ENCODE results near the gene PAPOLG. TPM values are rescaled to one million over a fixed set of nuclear protein-coding genes. Genes with fewer than 3 reads are reported as not detected.

Gene PAPOLG
- total and polyA plus RNA-seq, 2 of the 13 experiments (the other 11 are each of a cell fraction or from before 2014, with no cell fraction given) = 10.1 to 10.4 TPM

DNA sequence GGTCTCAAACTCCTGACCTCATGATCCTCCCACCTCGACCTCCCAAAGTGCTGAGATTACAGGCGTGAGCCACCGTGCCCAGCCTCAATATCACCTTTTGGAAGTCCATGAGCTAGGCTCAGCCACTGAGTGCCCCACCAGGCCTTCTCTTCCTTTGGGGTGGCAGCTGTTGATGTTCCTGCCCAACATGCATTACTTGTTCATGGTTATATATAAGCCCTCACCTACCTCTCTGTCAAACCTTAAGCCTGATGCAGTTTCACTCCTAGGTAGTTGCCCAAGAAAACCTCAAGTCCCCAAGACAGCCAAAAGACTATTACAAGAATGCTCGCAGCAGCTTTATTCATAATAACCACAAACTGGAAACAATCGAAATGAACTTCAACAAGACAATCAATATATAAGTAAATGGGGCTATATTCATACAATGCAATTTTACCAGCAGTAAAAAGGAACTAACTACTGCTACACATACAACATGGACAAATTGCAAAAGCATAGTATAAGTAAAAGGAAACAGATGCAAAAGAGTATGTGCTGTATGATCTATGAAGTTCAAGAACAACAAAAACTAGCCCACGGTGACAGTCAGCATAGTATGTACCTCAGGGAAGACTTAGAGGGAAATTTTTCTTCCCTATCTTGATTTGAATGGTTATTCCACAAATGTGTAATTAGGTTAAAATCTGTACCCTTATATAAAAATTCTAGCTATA is 65.7 kb downstream of the PAPOLG start:
- TF ChIP-seq ZBTB8A (CRISPR knock-in tag; IDR thresholded peaks at IDR 0.05; ENCODE audit: borderline replicate concordance, low read depth) = no peak
- TF ChIP-seq, protein P1, sequence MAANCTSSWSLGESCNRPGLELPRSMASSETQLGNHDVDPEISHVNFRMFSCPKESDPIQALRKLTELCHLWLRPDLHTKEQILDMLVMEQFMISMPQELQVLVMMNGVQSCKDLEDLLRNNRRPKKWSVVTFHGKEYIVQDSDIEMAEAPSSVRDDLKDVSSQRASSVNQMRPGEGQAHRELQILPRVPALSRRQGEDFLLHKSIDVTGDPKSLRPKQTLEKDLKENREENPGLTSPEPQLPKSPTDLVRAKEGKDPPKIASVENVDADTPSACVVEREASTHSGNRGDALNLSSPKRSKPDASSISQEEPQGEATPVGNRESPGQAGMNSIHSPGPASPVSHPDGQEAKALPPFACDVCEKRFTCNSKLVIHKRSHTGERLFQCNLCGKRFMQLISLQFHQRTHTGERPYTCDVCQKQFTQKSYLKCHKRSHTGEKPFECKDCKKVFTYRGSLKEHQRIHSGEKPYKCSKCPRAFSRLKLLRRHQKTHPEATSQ (CRISPR knock-in tag; IDR thresholded peaks at IDR 0.05; ENCODE audit: borderline replicate concordance) = no peak
- TF ChIP-seq, protein P2, sequence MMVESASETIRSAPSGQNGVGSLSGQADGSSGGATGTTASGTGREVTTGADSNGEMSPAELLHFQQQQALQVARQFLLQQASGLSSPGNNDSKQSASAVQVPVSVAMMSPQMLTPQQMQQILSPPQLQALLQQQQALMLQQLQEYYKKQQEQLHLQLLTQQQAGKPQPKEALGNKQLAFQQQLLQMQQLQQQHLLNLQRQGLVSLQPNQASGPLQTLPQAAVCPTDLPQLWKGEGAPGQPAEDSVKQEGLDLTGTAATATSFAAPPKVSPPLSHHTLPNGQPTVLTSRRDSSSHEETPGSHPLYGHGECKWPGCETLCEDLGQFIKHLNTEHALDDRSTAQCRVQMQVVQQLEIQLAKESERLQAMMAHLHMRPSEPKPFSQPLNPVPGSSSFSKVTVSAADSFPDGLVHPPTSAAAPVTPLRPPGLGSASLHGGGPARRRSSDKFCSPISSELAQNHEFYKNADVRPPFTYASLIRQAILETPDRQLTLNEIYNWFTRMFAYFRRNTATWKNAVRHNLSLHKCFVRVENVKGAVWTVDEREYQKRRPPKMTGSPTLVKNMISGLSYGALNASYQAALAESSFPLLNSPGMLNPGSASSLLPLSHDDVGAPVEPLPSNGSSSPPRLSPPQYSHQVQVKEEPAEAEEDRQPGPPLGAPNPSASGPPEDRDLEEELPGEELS (CRISPR knock-in tag; IDR thresholded peaks at IDR 0.05) = no peak
- no peak for TF ChIP-seq ZNF761 (CRISPR knock-in tag; conservative IDR thresholded peaks at IDR 0.05)
- no peak for TF ChIP-seq ZBTB7A (CRISPR knock-in tag; IDR thresholded peaks at IDR 0.05)
- TF ChIP-seq ZNF562 (CRISPR knock-in tag; IDR thresholded peaks at IDR 0.05; ENCODE audit: borderline replicate concordance) = no peak
- no peak for TF ChIP-seq CAMTA2 (CRISPR knock-in tag; IDR thresholded peaks at IDR 0.05; ENCODE audit: borderline replicate concordance)
- no peak for TF ChIP-seq SIN3A (IDR thresholded peaks at IDR 0.05; ENCODE audit: borderline replicate concordance, low read depth, low read length)
- TF ChIP-seq, protein P3, sequence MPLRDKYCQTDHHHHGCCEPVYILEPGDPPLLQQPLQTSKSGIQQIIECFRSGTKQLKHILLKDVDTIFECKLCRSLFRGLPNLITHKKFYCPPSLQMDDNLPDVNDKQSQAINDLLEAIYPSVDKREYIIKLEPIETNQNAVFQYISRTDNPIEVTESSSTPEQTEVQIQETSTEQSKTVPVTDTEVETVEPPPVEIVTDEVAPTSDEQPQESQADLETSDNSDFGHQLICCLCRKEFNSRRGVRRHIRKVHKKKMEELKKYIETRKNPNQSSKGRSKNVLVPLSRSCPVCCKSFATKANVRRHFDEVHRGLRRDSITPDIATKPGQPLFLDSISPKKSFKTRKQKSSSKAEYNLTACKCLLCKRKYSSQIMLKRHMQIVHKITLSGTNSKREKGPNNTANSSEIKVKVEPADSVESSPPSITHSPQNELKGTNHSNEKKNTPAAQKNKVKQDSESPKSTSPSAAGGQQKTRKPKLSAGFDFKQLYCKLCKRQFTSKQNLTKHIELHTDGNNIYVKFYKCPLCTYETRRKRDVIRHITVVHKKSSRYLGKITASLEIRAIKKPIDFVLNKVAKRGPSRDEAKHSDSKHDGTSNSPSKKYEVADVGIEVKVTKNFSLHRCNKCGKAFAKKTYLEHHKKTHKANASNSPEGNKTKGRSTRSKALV (CRISPR knock-in tag; IDR thresholded peaks at IDR 0.05) = no peak
- no TSS peak for BruUV-seq (replicated peaks)
- H3K4me2 ChIP-seq (ENCODE audit: low read depth, low read length) = no peak overlapping the region
- H3K27ac ChIP-seq (ENCODE audit: extremely low read length, insufficient read depth, low read length) = no peak overlapping the region
- intact Hi-C loops (cut with micrococcal nuclease; ENCODE audit: unreplicated experiment) (no loop called here), in situ Hi-C loops (cut with HindIII; ENCODE audit: extremely low pct_ligation_motif_present, low pct_unique_long_range_greater_than_20kb) (no loop called here)
- H3K9ac ChIP-seq (ENCODE audit: insufficient read depth, low read depth, low read length) = no peak overlapping the region
- FAIRE-seq (no peak), ATAC-seq (no peak), DNase-seq (ENCODE audit: low spot score) (no peak)
- ChIA-PET CTCF (ENCODE audit: low intra/inter-chr PET ratio, low total read pairs) (no interaction called here), POLR2A (no interaction called here)
- peaks cover 0 to 30% of the 10 kb centered on the region in 2 experiments; a peak in 3 of 5 replicates for H3K27me3 ChIP-seq (ENCODE audit: control insufficient read depth in 1 of 2, insufficient read depth in 2 of 2, low read length in 2 of 2)
- no peaks in the 10 kb centered on the region for H4K20me1 ChIP-seq (ENCODE audit: insufficient read depth, low read length)
- 35% methylated on average over 6 of the region's 6 CpGs for WGBS (ENCODE audit: low lambda C conversion rate)
- H3K9me3 ChIP-seq (ENCODE audit: low read length) = no peaks in the 10 kb centered on the region
- H3K36me3 ChIP-seq (replicated peaks in 1 of 2; ENCODE audit: control insufficient read depth in 1 of 2, insufficient read depth in 2 of 2, low read length in 2 of 2) = no peaks in the 10 kb centered on the region
- H2AFZ ChIP-seq (ENCODE audit: low read length) = no peak overlapping the region
- H3K79me2 ChIP-seq (ENCODE audit: insufficient read depth, low read length) = no peaks in the 10 kb centered on the region
- H3K4me3 ChIP-seq (replicated peaks in 1 of 3; ENCODE audit: insufficient read depth in 1 of 3, low read depth in 2 of 3, low read length in 3 of 3) = no peak overlapping the region
- H3K4me1 ChIP-seq (ENCODE audit: insufficient read depth, low read length) = peaks cover 9% of the 10 kb centered on the region; the same call in 1 of the 2 replicates

Measured in HepG2 (cell line).